ENCODE measurements around the gene CSMD2. TPM values are rescaled to one million over a fixed set of nuclear protein-coding genes. Genes with fewer than 3 reads are reported as not detected.

The CSMD2 gene
- total and polyA plus RNA-seq, 2 of the 4 experiments (the other 2 are of a cell fraction), result under 0.01 to 0.36 TPM

DNA sequence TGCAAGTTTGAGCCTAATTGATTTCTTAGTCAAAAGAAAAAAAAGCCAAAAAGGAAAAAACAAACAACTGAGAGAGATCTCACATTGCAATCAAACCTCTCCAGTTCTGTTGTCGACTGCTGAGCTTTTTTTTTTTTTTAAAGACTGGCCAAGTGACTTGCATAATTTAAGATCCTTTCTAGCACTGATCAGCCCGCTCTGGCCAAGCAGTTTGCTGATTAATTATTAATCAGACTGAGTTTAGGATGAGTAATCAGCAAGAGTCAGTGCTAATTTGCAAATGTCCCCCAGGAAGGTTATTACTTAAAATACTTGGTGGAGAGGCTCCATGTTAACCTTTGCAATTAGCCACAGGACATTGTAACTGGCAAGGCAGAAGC lies 261.8 kb downstream of the CSMD2 start:
- no peaks in the 10 kb centered on the region for H3K79me1 ChIP-seq (ENCODE audit: low read depth in 1 of 2, low read length in 2 of 2)
- H2AK9ac ChIP-seq (replicated peaks; ENCODE audit: low read depth, low read length, poor library complexity), result no peak overlapping the region
- H4K5ac ChIP-seq (ENCODE audit: low read depth, low read length), result no peak overlapping the region
- H3K4ac ChIP-seq (ENCODE audit: low read depth, low read length), result no peak overlapping the region
- ChIA-PET CTCF (no interaction called here), POLR2A (ENCODE audit: unreplicated experiment) (no interaction called here)
- H2BK5ac ChIP-seq (ENCODE audit: low read depth, low read length, poor library complexity, severe bottlenecking), result no peak overlapping the region
- H3K23ac ChIP-seq (ENCODE audit: low read depth, low read length), result no peak overlapping the region
- TF ChIP-seq POLR2A (IDR thresholded peaks at IDR 0.05; ENCODE audit: low read depth, low read length) (no peak), MAFK (IDR thresholded peaks at IDR 0.05; ENCODE audit: low read depth, low read length) (no peak), MAZ (IDR thresholded peaks at IDR 0.05; ENCODE audit: borderline replicate concordance, low read depth, low read length) (no peak), RFX5 (IDR thresholded peaks at IDR 0.05; ENCODE audit: low read depth, low read length) (no peak), RAD21 (IDR thresholded peaks at IDR 0.05; ENCODE audit: low read length) (no peak), MXI1 (IDR thresholded peaks at IDR 0.05; ENCODE audit: borderline replicate concordance, low read depth, low read length) (no peak), SMC3 (IDR thresholded peaks at IDR 0.05; ENCODE audit: low read depth, low read length) (no peak), RCOR1 (IDR thresholded peaks at IDR 0.05; ENCODE audit: insufficient replicate concordance, low read length) (no peak)
- TF ChIP-seq, protein P1, sequence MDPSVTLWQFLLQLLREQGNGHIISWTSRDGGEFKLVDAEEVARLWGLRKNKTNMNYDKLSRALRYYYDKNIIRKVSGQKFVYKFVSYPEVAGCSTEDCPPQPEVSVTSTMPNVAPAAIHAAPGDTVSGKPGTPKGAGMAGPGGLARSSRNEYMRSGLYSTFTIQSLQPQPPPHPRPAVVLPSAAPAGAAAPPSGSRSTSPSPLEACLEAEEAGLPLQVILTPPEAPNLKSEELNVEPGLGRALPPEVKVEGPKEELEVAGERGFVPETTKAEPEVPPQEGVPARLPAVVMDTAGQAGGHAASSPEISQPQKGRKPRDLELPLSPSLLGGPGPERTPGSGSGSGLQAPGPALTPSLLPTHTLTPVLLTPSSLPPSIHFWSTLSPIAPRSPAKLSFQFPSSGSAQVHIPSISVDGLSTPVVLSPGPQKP (IDR thresholded peaks at IDR 0.05; ENCODE audit: borderline replicate concordance, low read depth, low read length), result no peak
- TF ChIP-seq, protein P2, sequence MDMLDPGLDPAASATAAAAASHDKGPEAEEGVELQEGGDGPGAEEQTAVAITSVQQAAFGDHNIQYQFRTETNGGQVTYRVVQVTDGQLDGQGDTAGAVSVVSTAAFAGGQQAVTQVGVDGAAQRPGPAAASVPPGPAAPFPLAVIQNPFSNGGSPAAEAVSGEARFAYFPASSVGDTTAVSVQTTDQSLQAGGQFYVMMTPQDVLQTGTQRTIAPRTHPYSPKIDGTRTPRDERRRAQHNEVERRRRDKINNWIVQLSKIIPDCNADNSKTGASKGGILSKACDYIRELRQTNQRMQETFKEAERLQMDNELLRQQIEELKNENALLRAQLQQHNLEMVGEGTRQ (IDR thresholded peaks at IDR 0.05; ENCODE audit: low read depth, low read length), result no peak
- no peak overlapping the region for H2BK15ac ChIP-seq (ENCODE audit: low read depth, low read length)
- no peak overlapping the region for H3K18ac ChIP-seq (ENCODE audit: low read depth, low read length)
- no peak overlapping the region for H3K4me2 ChIP-seq (ENCODE audit: low read depth, low read length)
- H2BK120ac ChIP-seq (ENCODE audit: low read depth, low read length), result no peak overlapping the region
- no peaks in the 10 kb centered on the region for H3K9me1 ChIP-seq (ENCODE audit: insufficient read depth, low read length)
- H3K9me3 ChIP-seq (ENCODE audit: control insufficient read depth, insufficient read depth, low read length), result peaks cover 28% of the 10 kb centered on the region
- dilution Hi-C loops (cut with HindIII; ENCODE audit: low sequenced_read_pairs, unreplicated experiment) (no loop called here), in situ Hi-C loops (cut with MboI; ENCODE audit: low sequenced_read_pairs) (no loop called here), intact Hi-C loops (cut with micrococcal nuclease) (no loop called here)
- H4K20me1 ChIP-seq (ENCODE audit: insufficient read depth, low read length), result no peaks in the 10 kb centered on the region
- no TSS peak for BruUV-seq (replicated peaks)
- H3K27ac ChIP-seq (ENCODE audit: insufficient read depth, low read length), result no peak overlapping the region
- no peak overlapping the region for H3K9ac ChIP-seq (ENCODE audit: low read depth, low read length)
- no peak overlapping the region for H3K56ac ChIP-seq (ENCODE audit: extremely low read depth, insufficient read depth, low read length)
- H3K27me3 ChIP-seq (ENCODE audit: control insufficient read depth, insufficient read depth, low read length), result no peaks in the 10 kb centered on the region
- H2AFZ ChIP-seq (replicated peaks; ENCODE audit: low read length, poor library complexity), result no peak overlapping the region
- H4K8ac ChIP-seq (ENCODE audit: low read depth in 2 of 2, low read length in 2 of 2), result no peak overlapping the region
- no peak overlapping the region for H3K4me3 ChIP-seq (ENCODE audit: insufficient read depth, low read depth, low read length)
- ATAC-seq (ENCODE audit: low read depth) (no peak), DNase-seq (no peak)
- H4K91ac ChIP-seq (ENCODE audit: insufficient read depth, low read depth, low read length), result no peak overlapping the region
- no peak overlapping the region for H3K14ac ChIP-seq (replicated peaks; ENCODE audit: low read depth, low read length)
- H2BK20ac ChIP-seq (ENCODE audit: low read depth, low read length), result no peak overlapping the region
- no peaks in the 10 kb centered on the region for H3K36me3 ChIP-seq (ENCODE audit: control insufficient read depth, insufficient read depth, low read length)
- WGBS, 2 experiments (ENCODE audit: extremely low coverage in 2 of 2, insufficient read length in 1 of 2), result no CpG with 5 or more reads among the region's 2 CpGs
- no peak overlapping the region for H2AK5ac ChIP-seq (ENCODE audit: low read depth, low read length)
- H3K4me1 ChIP-seq (ENCODE audit: control insufficient read depth, insufficient read depth, low read length), result no peaks in the 10 kb centered on the region
